Activated effector memory CD4-positive, alpha-beta T cell treated with anti-CD3 and anti-CD28 coated beads, Interleukin-2, amount 50 U/mL, for 16 hours (primary cell): Measurements from ENCODE around the gene EXOC7.

Source experiments
- DNase-seq: peaks from one replicate; pipeline ENCODE4 v3.0.0-alpha.2; 2020

The EXOC7 gene

GRCh38 chr17:76138234-76138895, 34.8 kb upstream of the EXOC7 start:
- DNase-seq = no peak

- DNase-seq = no peak
Measured at GRCh38 chr17:76137351-76138233, 34.0 kb upstream of the EXOC7 start.

- no peak for DNase-seq
Measured at GRCh38 chr17:76137001-76137350, 33.4 kb upstream of the EXOC7 start.

- no peak for DNase-seq
Measured at GRCh38 chr17:76136276-76137000, 32.9 kb upstream of the EXOC7 start.

- DNase-seq = no peak
Measured at GRCh38 chr17:76135810-76136188, 32.2 kb upstream of the EXOC7 start.

- DNase-seq = no peak
Measured at GRCh38 chr17:76134911-76135809, 31.6 kb upstream of the EXOC7 start.

GRCh38 chr17:76132574-76133338, 29.2 kb upstream of the EXOC7 start:
- DNase-seq = no peak

- DNase-seq = no peak
Measured at GRCh38 chr17:76131692-76132573, 28.3 kb upstream of the EXOC7 start.

- DNase-seq = no peak
Measured at GRCh38 chr17:76131051-76131691, 27.6 kb upstream of the EXOC7 start.

- no peak for DNase-seq
Measured at GRCh38 chr17:76130473-76130872, 26.9 kb upstream of the EXOC7 start.

GRCh38 chr17:76125922-76126321, 22.3 kb upstream of the EXOC7 start:
- no peak for DNase-seq

GRCh38 chr17:76125391-76125675, 21.7 kb upstream of the EXOC7 start:
- DNase-seq = no peak

GRCh38 chr17:76124582-76125390, 21.2 kb upstream of the EXOC7 start:
- no peak for DNase-seq

- no peak for DNase-seq
Measured at GRCh38 chr17:76123749-76124581, 20.4 kb upstream of the EXOC7 start.

GRCh38 chr17:76123191-76123499, 19.6 kb upstream of the EXOC7 start:
- no peak for DNase-seq

- DNase-seq = no peak
Measured at GRCh38 chr17:76122431-76123190, 19.0 kb upstream of the EXOC7 start.

- DNase-seq = no peak
Measured at GRCh38 chr17:76121932-76122430, 18.4 kb upstream of the EXOC7 start.

GRCh38 chr17:76120658-76121008, 17.0 kb upstream of the EXOC7 start:
- no peak for DNase-seq
